Adipose tissue (tissue), 3 donors: ENCODE measurements around the gene SLC28A3. TPM values are rescaled to one million over a fixed set of nuclear protein-coding genes. Genes with fewer than 3 reads are reported as not detected.

Source experiments
- H3K27ac ChIP-seq: one replicate; pipeline ENCODE4 v1.5.1; 2013; ENCODE audit warnings: low read depth, low read length
- WGBS, 3 donors: extraction: QIAGEN DNeasy Blood & Tissue Kit; methylation state at CpG; one replicate each; pipeline ENCODE4 v1.1.7; 2013; 5-methylcytosine and 5-hydroxymethylcytosine counted together
- polyA plus RNA-seq, 3 donors: library from polyadenylated mRNA; stranded (reverse); fragments of 200-250 nt; gene quantifications; one replicate each; pipeline ENCODE4 v1.2.3, GENCODE V29; 2013
- donor health status: healthy with polysubstance abuse.
- donor health status: Bipolar disorder and iron deficiency.
- donor health status: healthy.

Gene SLC28A3
- polyA plus RNA-seq, 3 donors: 0.22 to 2.7 (median 0.68) TPM

GRCh38 chr9:84310883-84311282 is 29.7 kb downstream of the SLC28A3 start:
- 49 to 61% (median 51%) methylated on average over 2 of the region's 2 CpGs for WGBS, 3 donors
- H3K27ac ChIP-seq: no peak overlapping the region

GRCh38 chr9:84305497-84306131 is 34.9 kb downstream of the SLC28A3 start:
- no peak overlapping the region for H3K27ac ChIP-seq
- 78 to 88% (median 85%) methylated on average over 5 of the region's 5 CpGs for WGBS, 3 donors

GRCh38 chr9:84304166-84304565 is 36.4 kb downstream of the SLC28A3 start:
- 66 to 74% (median 73%) methylated on average over 1 of the region's 1 CpG for WGBS, 3 donors

GRCh38 chr9:84303061-84303460 is 37.5 kb downstream of the SLC28A3 start:
- no peak overlapping the region for H3K27ac ChIP-seq
- 92 to 96% (median 94%) methylated on average over 4 of the region's 4 CpGs for WGBS, 3 donors

More at GRCh38 chr9:84304166-84304565, 36.4 kb downstream of the SLC28A3 start:
- H3K27ac ChIP-seq: no peak overlapping the region

- WGBS, 3 donors: 37 to 64% (median 39%) methylated on average over 3 of the region's 3 CpGs
Observed at GRCh38 chr9:84301851-84302250, 38.7 kb downstream of the SLC28A3 start.

GRCh38 chr9:84300271-84300670 is 40.3 kb downstream of the SLC28A3 start:
- no peak overlapping the region for H3K27ac ChIP-seq
- WGBS, 3 donors: 61 to 74% (median 61%) methylated on average over 5 of the region's 5 CpGs

More at GRCh38 chr9:84301851-84302250, 38.7 kb downstream of the SLC28A3 start:
- no peak overlapping the region for H3K27ac ChIP-seq

- whole genome bisulfite sequencing, 3 donors: 78 to 87% (median 84%) methylated on average over 4 of the region's 4 CpGs
- H3K27ac ChIP-seq: no peak overlapping the region
Observed at GRCh38 chr9:84297162-84297821, 43.3 kb downstream of the SLC28A3 start.

- H3K27ac ChIP-seq: no peak overlapping the region
- WGBS, 3 donors: 64 to 69% (median 67%) methylated on average over 7 of the region's 7 CpGs
Observed at GRCh38 chr9:84296146-84296843, 44.3 kb downstream of the SLC28A3 start.

GRCh38 chr9:84294241-84294950 is 46.2 kb downstream of the SLC28A3 start:
- no peak overlapping the region for H3K27ac ChIP-seq
- 73 to 92% (median 86%) methylated on average over 5 of the region's 5 CpGs for WGBS, 3 donors

- H3K27ac ChIP-seq: no peak overlapping the region
- 43 to 69% (median 46%) methylated on average over 4 of the region's 4 CpGs for WGBS, 3 donors
Observed at GRCh38 chr9:84293001-84293798, 47.4 kb downstream of the SLC28A3 start.

GRCh38 chr9:84285381-84285780 is 55.2 kb downstream of the SLC28A3 start:
- 61 to 80% (median 73%) methylated on average over 2 of the region's 2 CpGs for WGBS, 3 donors
- no peak overlapping the region for H3K27ac ChIP-seq

- H3K27ac ChIP-seq: no peak overlapping the region
- 46 to 66% (median 59%) methylated on average over 6 of the region's 6 CpGs for WGBS, 3 donors
Observed at GRCh38 chr9:84283946-84284345, 56.6 kb downstream of the SLC28A3 start.

GRCh38 chr9:84278130-84278529 is 62.4 kb downstream of the SLC28A3 start:
- no peak overlapping the region for H3K27ac ChIP-seq
- WGBS, 3 donors: 46 to 57% (median 54%) methylated on average over 1 of the region's 1 CpG

- no peak overlapping the region for H3K27ac ChIP-seq
- WGBS, 3 donors: 75 to 88% (median 84%) methylated on average over 3 of the region's 3 CpGs
Observed at GRCh38 chr9:84277646-84278045, 62.9 kb downstream of the SLC28A3 start.

- no peak overlapping the region for H3K27ac ChIP-seq
- 76 to 90% (median 86%) methylated on average over 3 of the region's 3 CpGs for WGBS, 3 donors
Observed at GRCh38 chr9:84276741-84277140, 63.8 kb downstream of the SLC28A3 start.

GRCh38 chr9:84271921-84272556 is 68.5 kb downstream of the SLC28A3 start:
- 63 to 67% (median 64%) methylated on average over 19 of the region's 19 CpGs for WGBS, 3 donors
- no peak overlapping the region for H3K27ac ChIP-seq

- H3K27ac ChIP-seq: no peak overlapping the region
- WGBS, 3 donors: 4 to 6% (median 4%) methylated on average over 17 of the region's 17 CpGs
Observed at GRCh38 chr9:84271531-84271900, 69.0 kb downstream of the SLC28A3 start.
